BE2C (cell line): Measurements from ENCODE around the gene GET4.

Experiments
- DNase-seq: peaks from one replicate; pipeline ENCODE4 v3.0.0-alpha.2; 2020
- H3K27me3 ChIP-seq: fragments of 250-450 bp; sonication (Bioruptor Pico); 2 replicates; pipeline ENCODE4 v1.5.1; 2020; ENCODE audit warnings: mild to moderate bottlenecking
- H3K36me3 ChIP-seq: fragments of 250-450 bp; sonication (Bioruptor Pico); 2 replicates; pipeline ENCODE4 v1.5.1; 2020; ENCODE audit warnings: mild to moderate bottlenecking
- H3K4me1 ChIP-seq: fragments of 250-450 bp; sonication (Bioruptor Pico); 2 replicates; pipeline ENCODE4 v1.5.1; 2020
- H3K4me3 ChIP-seq: 2 replicates; pipeline ENCODE4 v1.5.1; 2011; ENCODE audit warnings: low read depth, low read length
- H3K9me3 ChIP-seq: fragments of 250-450 bp; sonication (Bioruptor Pico); 2 replicates; pipeline ENCODE4 v1.5.1; 2020
- CTCF ChIP-seq: IDR thresholded peaks from 2 replicates; pipeline ENCODE4 v1.5.1; 2012; ENCODE audit warnings: mild to moderate bottlenecking, low read depth, low read length

Gene GET4

GRCh38 chr7:836429-836828 is 39.9 kb upstream of the GET4 start:
- peak; percentile 58 for TF ChIP-seq CTCF
- Histone ChIP-seq H3K27me3 (no peaks in the 10 kb centered on the region), H3K4me1 (no peaks in the 10 kb centered on the region), H3K9me3 (no peaks in the 10 kb centered on the region), H3K4me3 (no peak overlapping the region), H3K36me3 (peaks cover 22% of the 10 kb centered on the region)
- DNase-seq = peak; percentile 30

- DNase-seq = no peak
- H3K36me3 ChIP-seq = peaks cover 25% of the 10 kb centered on the region
- no peaks in the 10 kb centered on the region for H3K4me1 ChIP-seq
- no peak overlapping the region for H3K4me3 ChIP-seq
- no peaks in the 10 kb centered on the region for H3K9me3 ChIP-seq
- TF ChIP-seq CTCF = no peak
- no peaks in the 10 kb centered on the region for H3K27me3 ChIP-seq
Observed at GRCh38 chr7:837001-837400, 39.4 kb upstream of the GET4 start.

- no peaks in the 10 kb centered on the region for H3K27me3 ChIP-seq
- TF ChIP-seq CTCF = no peak
- H3K9me3 ChIP-seq = no peaks in the 10 kb centered on the region
- H3K36me3 ChIP-seq = peaks cover 42% of the 10 kb centered on the region
- DNase-seq = no peak
- H3K4me1 ChIP-seq = no peaks in the 10 kb centered on the region
- H3K4me3 ChIP-seq = no peak overlapping the region
Observed at GRCh38 chr7:840001-840600, 36.3 kb upstream of the GET4 start.

GRCh38 chr7:841943-842342 is 34.4 kb upstream of the GET4 start:
- Histone ChIP-seq H3K9me3 (no peaks in the 10 kb centered on the region), H3K36me3 (peaks cover 45% of the 10 kb centered on the region), H3K4me3 (no peak overlapping the region), H3K4me1 (no peaks in the 10 kb centered on the region), H3K27me3 (no peaks in the 10 kb centered on the region)
- DNase-seq = no peak
- TF ChIP-seq CTCF = no peak

GRCh38 chr7:842431-843031 is 33.8 kb upstream of the GET4 start:
- Histone ChIP-seq H3K9me3 (no peaks in the 10 kb centered on the region), H3K27me3 (no peaks in the 10 kb centered on the region), H3K4me3 (no peak overlapping the region), H3K36me3 (peaks cover 45% of the 10 kb centered on the region), H3K4me1 (no peaks in the 10 kb centered on the region)
- no peak for TF ChIP-seq CTCF
- DNase-seq = no peak

GRCh38 chr7:843230-843629 is 33.1 kb upstream of the GET4 start:
- H3K4me3 ChIP-seq = no peak overlapping the region
- H3K36me3 ChIP-seq = peaks cover 46% of the 10 kb centered on the region
- H3K4me1 ChIP-seq = no peaks in the 10 kb centered on the region
- H3K27me3 ChIP-seq = no peaks in the 10 kb centered on the region
- H3K9me3 ChIP-seq = no peaks in the 10 kb centered on the region
- DNase-seq = no peak
- no peak for TF ChIP-seq CTCF
